Central memory CD4-positive, alpha-beta T cell (primary cell): Measurements from ENCODE around the gene INTS7.

Source experiments
- DNase-seq: peaks from one replicate; pipeline ENCODE4 v3.0.0; 2022
- total RNA-seq, 3 experiments: gene quantifications; one replicate each; lab custom pipeline; 2026; lab: John Stamatoyannopoulos, UW

Gene INTS7
- 15.2 to 49.8 (median 23.3) reads per million in 3 experiments for total RNA-seq

- peak; percentile 99 for DNase-seq
Measured at GRCh38 chr1:212035123-212035834, at the start of gene INTS7, which contains the start of gene DTL. Gene INTS7 (minus strand): TSS chr1:212035557. CDS start chr1:212035437, 120 bp downstream. Gene DTL (plus strand): TSS chr1:212035748. CDS start chr1:212035891, 143 bp downstream.

GRCh38 chr1:212082765-212083406, 47.5 kb upstream of the INTS7 start:
- no peak for DNase-seq

DNA sequence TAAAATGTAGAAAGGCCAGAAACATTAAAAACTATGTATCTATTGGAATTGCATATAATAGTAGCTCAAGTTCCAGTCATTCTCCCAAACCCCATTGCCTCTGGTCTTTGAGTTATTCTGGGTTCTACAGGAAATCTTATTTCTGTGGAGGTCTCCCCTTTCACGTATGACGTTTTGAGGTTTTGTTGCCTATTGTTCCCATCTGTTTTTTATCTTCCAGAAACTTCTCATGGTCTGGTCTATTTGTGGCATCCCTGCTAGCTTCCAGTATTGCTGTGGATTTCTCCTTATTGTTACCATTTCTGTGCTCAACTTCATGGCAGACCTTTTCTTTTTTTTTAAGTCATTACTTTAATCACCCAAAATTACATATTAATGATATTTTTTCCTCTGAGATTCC, 43.5 kb upstream of the INTS7 start:
- DNase-seq, result no peak

- no peak for DNase-seq
Measured at GRCh38 chr1:212077028-212077427, 41.7 kb upstream of the INTS7 start.

GRCh38 chr1:212074856-212075255, 39.5 kb upstream of the INTS7 start:
- DNase-seq, result no peak

DNA sequence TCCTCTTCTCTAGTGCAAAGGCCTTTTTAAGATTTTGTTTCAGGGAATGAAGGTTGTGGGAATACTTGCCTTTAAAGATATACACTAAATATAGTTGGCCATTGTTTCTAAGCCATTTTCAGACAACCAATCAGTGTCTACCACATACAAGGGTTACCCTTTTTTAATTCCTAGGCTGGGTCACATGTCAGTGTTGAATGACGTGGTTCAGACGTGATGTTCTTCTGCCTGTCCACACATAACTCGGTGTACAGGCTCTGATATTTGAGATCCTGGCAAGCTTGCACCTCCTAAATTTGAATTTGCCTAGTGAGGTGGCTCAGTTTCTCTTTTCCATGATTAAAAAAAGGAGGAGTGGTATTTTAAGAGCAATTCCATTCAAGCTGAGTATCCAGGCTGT, 39.0 kb upstream of the INTS7 start:
- DNase-seq, result no peak

DNA sequence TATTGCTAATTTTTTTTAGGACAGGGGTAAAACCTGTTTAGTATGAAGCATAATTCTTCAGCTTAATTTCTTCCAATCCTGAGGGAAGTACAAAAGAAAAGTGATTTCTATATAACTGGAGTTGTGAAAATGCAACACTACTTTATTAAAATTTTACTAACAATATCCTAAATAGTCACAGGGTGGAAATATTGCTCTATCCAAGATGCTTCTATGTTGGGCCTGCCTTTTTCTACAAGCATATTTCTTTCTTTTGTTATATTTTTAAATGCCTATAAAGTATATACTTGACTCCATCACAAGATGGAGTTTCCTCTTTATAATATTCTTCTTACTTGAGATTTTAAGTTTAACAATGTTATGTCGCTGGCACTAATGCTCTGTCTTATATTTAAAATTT, 38.1 kb upstream of the INTS7 start:
- DNase-seq, result no peak

DNA sequence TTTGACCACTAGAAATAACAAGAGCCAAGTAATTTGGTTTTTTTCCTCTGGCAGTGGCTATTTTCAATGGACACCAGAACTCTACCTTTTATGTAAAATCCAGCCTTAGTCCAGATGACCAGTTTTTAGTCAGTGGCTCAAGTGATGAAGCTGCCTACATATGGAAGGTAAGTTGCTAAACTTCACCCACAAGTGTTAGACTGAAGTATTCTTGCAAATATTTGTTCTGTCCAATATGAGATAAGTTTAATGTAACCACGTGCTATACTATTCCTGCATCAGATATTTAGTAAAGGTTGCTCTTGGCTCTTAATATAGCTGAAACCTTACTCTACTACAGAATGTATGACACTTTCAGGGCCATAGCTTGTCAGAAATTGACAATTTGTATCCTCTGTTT, 36.7 kb upstream of the INTS7 start:
- no peak for DNase-seq

DNA sequence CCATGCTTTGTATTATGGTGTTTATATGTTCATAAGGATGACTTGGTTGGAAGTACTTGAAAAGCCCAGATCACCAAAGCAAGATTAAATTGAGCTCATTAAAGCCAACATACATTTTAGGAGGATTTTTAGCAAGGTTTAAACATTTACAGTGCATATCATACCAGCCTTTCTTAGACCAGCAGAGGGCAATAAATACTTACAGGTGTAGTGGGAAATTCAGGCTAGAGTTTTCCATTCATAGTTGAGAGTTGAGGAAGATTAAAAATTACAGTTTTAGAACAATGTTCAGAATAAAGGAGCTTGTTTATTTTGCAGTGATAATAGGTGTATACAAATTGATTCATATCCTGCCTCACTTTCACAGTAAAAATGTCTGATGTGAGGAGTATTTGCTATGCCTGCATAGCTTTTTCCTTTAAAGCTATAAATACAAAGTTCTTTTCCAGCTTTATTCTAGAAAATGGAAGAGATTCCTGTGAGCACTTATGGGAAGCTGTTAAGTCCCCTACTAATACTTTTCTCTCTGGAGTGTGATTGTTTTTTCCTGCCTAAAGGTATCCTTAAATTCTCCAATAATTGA, 35.5 kb upstream of the INTS7 start:
- DNase-seq, result peak; percentile 48

GRCh38 chr1:212067787-212068186, 32.4 kb upstream of the INTS7 start:
- DNase-seq, result no peak

DNA sequence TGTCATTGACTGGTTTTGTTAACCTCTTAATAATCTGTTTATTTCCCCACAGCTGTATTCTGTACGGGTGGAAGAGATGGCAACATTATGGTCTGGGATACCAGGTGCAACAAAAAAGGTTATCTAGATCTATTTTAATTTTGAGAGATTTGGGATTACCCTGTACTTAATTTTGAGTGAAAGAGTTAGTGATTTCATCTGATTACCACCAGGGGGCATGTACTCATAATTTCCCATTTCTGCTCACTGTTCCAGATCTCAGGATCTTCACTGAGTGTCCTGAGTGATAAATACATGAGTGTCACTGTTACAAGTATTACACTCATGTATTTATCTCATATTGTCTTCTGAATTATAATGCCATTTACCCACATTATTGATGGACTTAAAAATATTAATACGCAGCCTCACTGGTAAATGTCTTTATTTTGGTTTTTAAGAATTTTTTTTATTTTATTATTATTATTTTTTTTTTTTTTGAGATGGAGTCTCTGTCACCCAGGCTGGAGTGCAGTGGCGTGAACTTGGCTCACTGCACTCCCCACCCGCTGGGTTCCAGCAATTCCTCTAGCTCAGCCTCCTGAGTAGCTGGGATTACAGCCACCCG, 27.6 kb upstream of the INTS7 start:
- DNase-seq, result peak; percentile 32

GRCh38 chr1:212060632-212061472, 25.5 kb upstream of the INTS7 start:
- DNase-seq, result no peak

- DNase-seq, result no peak
Measured at GRCh38 chr1:212055333-212055732, 20.0 kb upstream of the INTS7 start.

GRCh38 chr1:212053993-212054392, 18.6 kb upstream of the INTS7 start:
- DNase-seq, result no peak

- no peak for DNase-seq
Measured at GRCh38 chr1:212045981-212046380, 10.6 kb upstream of the INTS7 start.

DNA sequence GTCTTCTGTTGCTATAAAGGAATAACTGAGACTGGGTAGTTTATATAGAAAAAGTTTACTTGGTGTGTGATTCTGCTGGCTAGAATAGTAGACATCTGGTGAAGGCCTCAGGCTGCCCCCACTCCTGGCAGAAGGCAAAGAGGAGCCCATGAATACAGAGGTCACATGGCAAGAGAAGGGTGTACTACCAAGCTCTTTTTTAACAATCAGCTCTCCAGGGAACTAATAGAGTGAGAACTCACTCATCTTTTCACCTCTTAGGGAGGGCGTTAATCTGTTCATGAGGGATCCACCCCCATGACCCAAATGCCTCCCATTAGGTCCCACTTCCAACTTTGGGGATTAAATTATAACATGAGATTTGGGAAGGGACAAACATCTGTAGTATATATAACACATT, 9.5 kb upstream of the INTS7 start:
- no peak for DNase-seq

DNA sequence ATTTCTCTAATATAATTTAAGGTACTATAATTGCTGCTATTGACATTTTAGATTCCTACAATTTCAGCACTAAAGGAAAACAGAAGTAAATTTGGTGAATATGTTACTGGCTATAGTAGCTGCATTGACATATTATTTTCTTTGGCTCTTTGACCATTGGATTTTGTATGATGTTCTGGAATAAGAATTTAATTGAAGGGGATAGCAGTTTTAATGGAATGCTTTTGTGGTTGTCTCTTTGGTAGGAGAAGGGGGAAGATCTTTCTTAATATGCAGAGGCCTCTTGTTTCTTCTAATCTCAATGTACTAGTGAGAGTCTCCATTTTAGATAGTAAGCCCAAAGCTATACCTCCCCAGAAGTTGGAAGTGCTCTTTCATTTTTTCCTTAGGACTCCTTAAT, 7.1 kb upstream of the INTS7 start:
- no peak for DNase-seq

DNA sequence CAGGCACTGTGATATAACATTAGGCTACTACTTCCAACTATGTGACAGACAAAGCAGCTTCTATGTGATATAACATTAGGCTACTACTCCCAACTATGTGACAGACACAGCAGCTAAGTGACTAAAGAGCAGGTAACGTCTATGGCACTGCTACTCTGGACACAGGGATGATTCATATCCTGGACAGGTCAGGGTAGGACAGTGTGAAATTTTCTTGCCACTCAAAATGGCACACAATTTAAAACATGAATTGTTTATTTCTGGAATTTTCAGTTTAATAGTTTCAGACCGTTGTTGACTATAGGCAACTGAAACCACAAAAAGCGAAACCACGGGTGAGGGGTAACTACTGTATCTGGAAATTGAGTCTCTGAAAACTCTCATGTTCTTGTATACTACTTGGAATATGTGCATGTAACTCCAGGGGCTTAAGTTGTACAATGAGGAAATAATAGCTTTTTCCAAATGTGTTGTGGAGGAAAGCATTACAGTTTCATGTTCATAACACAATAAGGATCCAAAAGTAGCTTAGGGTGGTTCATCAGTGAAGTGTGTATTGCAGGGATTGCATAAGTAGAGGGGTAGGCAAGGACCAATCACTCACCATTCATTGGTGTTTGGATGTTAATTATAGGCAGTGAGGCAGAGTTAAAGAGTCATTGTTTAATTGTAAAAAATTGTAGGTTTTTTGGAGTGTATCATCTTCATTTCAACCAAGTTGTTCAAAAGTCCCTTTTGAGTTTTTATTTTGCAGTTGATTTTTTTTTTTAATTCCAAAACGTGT, 5.5 kb upstream of the INTS7 start:
- no peak for DNase-seq

GRCh38 chr1:212039622-212040021, 4.3 kb upstream of the INTS7 start:
- no peak for DNase-seq

DNA sequence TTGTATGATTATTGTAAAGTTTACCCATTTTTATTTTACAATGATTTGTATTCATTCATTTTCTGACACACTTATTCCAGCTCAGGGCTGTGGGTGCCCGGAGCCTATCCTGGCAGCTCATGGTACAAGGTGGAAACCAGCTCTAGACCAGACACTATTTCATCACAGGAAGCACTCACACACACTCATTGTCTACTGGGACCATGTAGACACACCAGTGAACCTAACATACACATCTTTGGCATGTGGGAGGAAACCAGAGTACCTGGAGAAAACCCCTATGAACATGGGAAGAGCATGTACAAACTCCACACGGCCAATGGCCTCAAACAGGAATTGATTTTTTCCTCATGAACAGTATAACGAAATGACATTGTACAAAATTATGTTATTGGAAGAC, 2.5 kb upstream of the INTS7 start:
- no peak for DNase-seq

GRCh38 chr1:212035835-212036605, 663 bp upstream of the INTS7 start:
- DNase-seq, result no peak
